ENCODE results near the gene HUWE1.

DNA sequence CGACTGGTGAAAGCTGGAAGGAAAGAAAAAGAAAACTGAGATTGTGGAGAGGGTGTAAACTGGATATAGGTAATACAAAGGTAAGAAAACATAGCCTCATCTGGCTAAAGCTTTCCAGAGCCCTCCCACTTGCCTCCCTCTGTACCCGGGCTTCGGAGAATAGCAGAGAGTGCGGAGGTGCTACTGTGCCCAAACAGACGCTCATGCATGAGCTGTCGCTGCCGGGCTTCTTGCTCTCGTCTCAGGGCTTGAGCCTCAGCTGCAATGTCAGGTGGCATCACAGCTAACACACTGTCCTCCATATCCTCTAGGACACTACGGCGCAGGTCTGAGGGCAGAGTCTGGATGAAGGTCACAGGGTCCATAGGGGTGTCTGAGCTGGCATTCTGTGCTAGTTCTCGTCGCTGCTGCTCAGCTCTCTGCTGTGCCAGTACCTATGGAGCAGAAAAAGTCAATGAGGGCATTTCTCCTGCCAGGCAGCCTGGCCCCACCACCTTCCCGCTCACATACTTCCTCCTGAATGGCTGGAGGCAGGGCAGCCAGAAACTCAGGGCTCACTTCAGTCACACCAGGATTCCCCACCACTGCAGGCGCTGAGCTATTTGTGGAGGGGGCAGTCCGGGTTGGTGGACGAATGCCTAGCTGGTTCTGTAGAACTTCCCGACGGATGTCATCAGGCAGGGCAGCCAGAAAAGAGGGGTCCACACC, 135.6 kb downstream of the HUWE1 start:
- TF ChIP-seq, protein P1, sequence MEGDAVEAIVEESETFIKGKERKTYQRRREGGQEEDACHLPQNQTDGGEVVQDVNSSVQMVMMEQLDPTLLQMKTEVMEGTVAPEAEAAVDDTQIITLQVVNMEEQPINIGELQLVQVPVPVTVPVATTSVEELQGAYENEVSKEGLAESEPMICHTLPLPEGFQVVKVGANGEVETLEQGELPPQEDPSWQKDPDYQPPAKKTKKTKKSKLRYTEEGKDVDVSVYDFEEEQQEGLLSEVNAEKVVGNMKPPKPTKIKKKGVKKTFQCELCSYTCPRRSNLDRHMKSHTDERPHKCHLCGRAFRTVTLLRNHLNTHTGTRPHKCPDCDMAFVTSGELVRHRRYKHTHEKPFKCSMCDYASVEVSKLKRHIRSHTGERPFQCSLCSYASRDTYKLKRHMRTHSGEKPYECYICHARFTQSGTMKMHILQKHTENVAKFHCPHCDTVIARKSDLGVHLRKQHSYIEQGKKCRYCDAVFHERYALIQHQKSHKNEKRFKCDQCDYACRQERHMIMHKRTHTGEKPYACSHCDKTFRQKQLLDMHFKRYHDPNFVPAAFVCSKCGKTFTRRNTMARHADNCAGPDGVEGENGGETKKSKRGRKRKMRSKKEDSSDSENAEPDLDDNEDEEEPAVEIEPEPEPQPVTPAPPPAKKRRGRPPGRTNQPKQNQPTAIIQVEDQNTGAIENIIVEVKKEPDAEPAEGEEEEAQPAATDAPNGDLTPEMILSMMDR (conservative IDR thresholded peaks at IDR 0.05; ENCODE audit: low read depth, low read length): no peak
- TF ChIP-seq EZH2 (IDR thresholded peaks at IDR 0.05; ENCODE audit: borderline replicate concordance, low read depth, low read length, poor library complexity, severe bottlenecking): no peak

All from A673 (cell line).